Keratinocyte (primary cell): ENCODE measurements around the gene PRKAG1. TPM values are rescaled to one million over a fixed set of nuclear protein-coding genes. Genes with fewer than 3 reads are reported as not detected.
"Not testable (repeated sequence)": the region's sequence is repeated elsewhere in the genome, so short reads cannot be mapped to it uniquely, and the experiment has no call there.

Experiments
- DNase-seq: peaks from one replicate; pipeline ENCODE4 v3.0.0-alpha.2; 2011; ENCODE audit warnings: low read depth, missing footprints, low spot score
- FAIRE-seq: peaks from 2 replicates; lab custom pipeline; 2011; peaks lifted over from hg19 to GRCh38; lab: Jason Lieb, UNC
- H2AFZ ChIP-seq: 2 replicates; pipeline ENCODE4 v1.6.0; 2012; ENCODE audit warnings: low read length, control low read depth, inconsistent platforms; ENCODE audit not compliant: control insufficient read depth
- H3K27ac ChIP-seq: 2 replicates; pipeline ENCODE4 v1.5.1; 2011; ENCODE audit warnings: low read length; ENCODE audit not compliant: control insufficient read depth, insufficient read depth
- H3K27me3 ChIP-seq: 3 replicates; pipeline ENCODE4 v1.6.0; 2011; ENCODE audit warnings: low read length; ENCODE audit not compliant: control insufficient read depth, insufficient read depth; ENCODE audit errors: extremely low read depth
- H3K36me3 ChIP-seq, 2 experiments: 2 replicates in 1 of 2; 3 replicates in 1 of 2; pipeline ENCODE4 v1.5.1; 2011; ENCODE audit warnings: low read length in 2 of 2, mild to moderate bottlenecking in 1 of 2; ENCODE audit not compliant: control insufficient read depth in 2 of 2, insufficient read depth in 2 of 2; ENCODE audit errors: extremely low read depth in 1 of 2
- H3K4me1 ChIP-seq: 3 replicates; pipeline ENCODE4 v1.5.1; 2011; ENCODE audit warnings: low read length; ENCODE audit not compliant: control insufficient read depth, insufficient read depth; ENCODE audit errors: extremely low read depth
- H3K4me2 ChIP-seq: 3 replicates; pipeline ENCODE4 v1.6.0; 2011; ENCODE audit warnings: low read depth, low read length; ENCODE audit not compliant: control insufficient read depth, insufficient read depth; ENCODE audit errors: extremely low read depth
- H3K4me3 ChIP-seq, 3 experiments: fragments of 200-600 bp in 1 of 3; sonication (generic) in 1 of 3; 2 replicates in 2 of 3; 3 replicates in 1 of 3; pipeline ENCODE4 v1.5.1; 2011 to 2016; ENCODE audit warnings: low read length in 3 of 3, mild to moderate bottlenecking in 3 of 3, control low read depth in 2 of 3, inconsistent platforms in 1 of 3, low read depth in 1 of 3, mixed read lengths in 1 of 3, mixed run types in 1 of 3, moderate library complexity in 1 of 3; ENCODE audit not compliant: control insufficient read depth in 2 of 3, insufficient read depth in 2 of 3; ENCODE audit errors: extremely low read depth in 1 of 3
- H3K79me2 ChIP-seq: 2 replicates; pipeline ENCODE4 v1.6.0; 2012; ENCODE audit warnings: low read length; ENCODE audit not compliant: control insufficient read depth, insufficient read depth
- H3K9ac ChIP-seq: 3 replicates; pipeline ENCODE4 v1.6.0; 2011; ENCODE audit warnings: low read length; ENCODE audit not compliant: control insufficient read depth, insufficient read depth; ENCODE audit errors: extremely low read depth
- H3K9me1 ChIP-seq: 3 replicates; pipeline ENCODE4 v1.6.0; 2011; ENCODE audit warnings: low read length; ENCODE audit not compliant: control insufficient read depth, insufficient read depth; ENCODE audit errors: extremely low read depth
- H3K9me3 ChIP-seq: 2 replicates; pipeline ENCODE4 v1.5.1; 2012; ENCODE audit warnings: low read depth, low read length; ENCODE audit not compliant: control insufficient read depth
- H4K20me1 ChIP-seq: 3 replicates; pipeline ENCODE4 v1.6.0; 2011; ENCODE audit warnings: low read length; ENCODE audit not compliant: control insufficient read depth, insufficient read depth; ENCODE audit errors: extremely low read depth
- EZH2 ChIP-seq: IDR thresholded peaks from one replicate; pipeline ENCODE4 v1.6.1; 2012; ENCODE audit warnings: inconsistent platforms, mild to moderate bottlenecking, low read length, moderate library complexity
- dilution Hi-C: fragments of 300-500 bp; cut with MboI; formaldehyde crosslinking; loops from one replicate; pipeline ENCODE4 v1.7.0; 2020; ENCODE audit warnings: low sequenced_read_pairs; ENCODE audit not compliant: extremely low pct_ligation_motif_present
- polyA plus RNA-seq, 5 experiments: library from polyadenylated mRNA; depleted of rRNA in 3 of 5; stranded (reverse) in 3 of 5; stranded (forward) in 1 of 5; unstranded in 1 of 5; fragments of >200 nt; gene quantifications; 1 replicate in 1 of 5; 2 replicates in 3 of 5; 3 replicates in 1 of 5; pipeline versions ENCODE4 v1.2.1 to v1.2.3, GENCODE V29; 2011 to 2012; ENCODE audit warnings: missing spikeins in 2 of 5, low read depth in 1 of 5, low replicate concordance in 1 of 5
- TF ChIP-seq, protein P1 (sequence below), 3 experiments: IDR thresholded peaks in 1 of 3; conservative IDR thresholded peaks in 1 of 3; optimal IDR thresholded peaks in 1 of 3; 2 replicates in 2 of 3; 3 replicates in 1 of 3; pipeline versions ENCODE3 to v1.5.1; 2011; ENCODE audit warnings: low read length in 3 of 3, mild to moderate bottlenecking in 3 of 3, moderate library complexity in 2 of 3, control low read depth in 1 of 3, inconsistent platforms in 1 of 3; ENCODE audit not compliant: insufficient read depth in 2 of 3; ENCODE audit errors: extremely low read depth in 1 of 3

Gene PRKAG1
- polyA plus RNA-seq, 1 donor (not counting 4 experiments of a cell fraction or from before 2014, with no cell fraction given), result 125 TPM

DNA sequence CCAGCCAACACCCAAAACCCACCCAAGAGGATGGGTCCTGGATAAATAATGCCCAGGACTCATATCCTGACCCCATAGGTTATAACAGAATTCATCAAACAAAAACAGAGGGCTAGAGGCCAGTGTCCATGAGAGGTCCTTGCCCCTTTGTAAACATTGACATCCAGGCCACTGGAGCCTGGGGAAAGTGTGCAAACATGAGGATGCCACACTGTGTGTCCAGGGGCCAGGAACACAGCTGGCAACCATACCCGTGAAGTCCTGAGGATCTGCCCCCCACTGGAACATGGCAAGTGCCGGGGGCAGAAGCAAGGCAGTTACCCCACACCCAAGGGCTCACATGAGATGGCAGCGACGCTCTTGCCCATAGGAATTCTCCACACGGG lies 46.2 kb upstream of the PRKAG1 start:
- Histone ChIP-seq H4K20me1 (no peaks in the 10 kb centered on the region), H3K4me3 (no peak overlapping the region), H3K4me1 (peaks cover 4% of the 10 kb centered on the region), H3K9ac (no peak overlapping the region), H3K4me2 (no peak overlapping the region), H3K9me3 (no peaks in the 10 kb centered on the region), H3K27ac (no peak overlapping the region), H3K79me2 (peaks cover 13% of the 10 kb centered on the region), H2AFZ (no peak overlapping the region), H3K36me3 (no peaks in the 10 kb centered on the region), H3K27me3 (no peaks in the 10 kb centered on the region), H3K9me1 (no peaks in the 10 kb centered on the region)
- no peak for DNase-seq
- TF ChIP-seq, protein P1, sequence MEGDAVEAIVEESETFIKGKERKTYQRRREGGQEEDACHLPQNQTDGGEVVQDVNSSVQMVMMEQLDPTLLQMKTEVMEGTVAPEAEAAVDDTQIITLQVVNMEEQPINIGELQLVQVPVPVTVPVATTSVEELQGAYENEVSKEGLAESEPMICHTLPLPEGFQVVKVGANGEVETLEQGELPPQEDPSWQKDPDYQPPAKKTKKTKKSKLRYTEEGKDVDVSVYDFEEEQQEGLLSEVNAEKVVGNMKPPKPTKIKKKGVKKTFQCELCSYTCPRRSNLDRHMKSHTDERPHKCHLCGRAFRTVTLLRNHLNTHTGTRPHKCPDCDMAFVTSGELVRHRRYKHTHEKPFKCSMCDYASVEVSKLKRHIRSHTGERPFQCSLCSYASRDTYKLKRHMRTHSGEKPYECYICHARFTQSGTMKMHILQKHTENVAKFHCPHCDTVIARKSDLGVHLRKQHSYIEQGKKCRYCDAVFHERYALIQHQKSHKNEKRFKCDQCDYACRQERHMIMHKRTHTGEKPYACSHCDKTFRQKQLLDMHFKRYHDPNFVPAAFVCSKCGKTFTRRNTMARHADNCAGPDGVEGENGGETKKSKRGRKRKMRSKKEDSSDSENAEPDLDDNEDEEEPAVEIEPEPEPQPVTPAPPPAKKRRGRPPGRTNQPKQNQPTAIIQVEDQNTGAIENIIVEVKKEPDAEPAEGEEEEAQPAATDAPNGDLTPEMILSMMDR (optimal IDR thresholded peaks at IDR 0.05 in 1 of 3, IDR thresholded peaks at IDR 0.05 in 1 of 3, conservative IDR thresholded peaks at IDR 0.05 in 1 of 3; ENCODE audit: extremely low read depth in 1 of 3, insufficient read depth in 2 of 3, low read length in 3 of 3), result no peak
- no peak for TF ChIP-seq EZH2
- no peak for FAIRE-seq
- dilution Hi-C loops, result no loop called here

DNA sequence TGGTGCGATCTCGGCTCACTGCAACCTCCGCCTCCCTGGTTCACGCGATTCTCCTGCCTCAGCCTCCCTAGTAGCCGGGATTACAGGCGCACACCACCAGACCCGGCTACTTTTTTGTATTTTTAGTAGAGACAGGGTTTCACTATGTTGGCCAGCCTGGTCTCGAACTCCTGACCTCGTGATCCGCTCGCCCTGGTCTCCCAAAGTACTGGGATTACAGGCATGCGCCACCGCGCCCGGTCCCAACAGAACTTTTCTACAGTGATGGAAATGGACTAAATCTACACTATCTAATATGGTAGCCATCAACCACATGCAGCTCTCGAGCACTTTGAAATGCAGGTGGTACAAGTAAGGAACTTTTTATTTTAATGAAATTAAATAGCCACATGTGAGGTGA lies 43.3 kb upstream of the PRKAG1 start:
- DNase-seq, H2AFZ ChIP-seq, FAIRE-seq, H3K9me3 ChIP-seq, H3K9ac ChIP-seq, H3K27me3 ChIP-seq, dilution Hi-C loops, H4K20me1 ChIP-seq, H3K36me3 ChIP-seq, H3K4me3 ChIP-seq, H3K27ac ChIP-seq, H3K4me2 ChIP-seq, H3K9me1 ChIP-seq: not testable (repeated sequence)
- Histone ChIP-seq H3K4me1 (peaks cover 17% of the 10 kb centered on the region), H3K79me2 (peaks cover 42% of the 10 kb centered on the region)

DNA sequence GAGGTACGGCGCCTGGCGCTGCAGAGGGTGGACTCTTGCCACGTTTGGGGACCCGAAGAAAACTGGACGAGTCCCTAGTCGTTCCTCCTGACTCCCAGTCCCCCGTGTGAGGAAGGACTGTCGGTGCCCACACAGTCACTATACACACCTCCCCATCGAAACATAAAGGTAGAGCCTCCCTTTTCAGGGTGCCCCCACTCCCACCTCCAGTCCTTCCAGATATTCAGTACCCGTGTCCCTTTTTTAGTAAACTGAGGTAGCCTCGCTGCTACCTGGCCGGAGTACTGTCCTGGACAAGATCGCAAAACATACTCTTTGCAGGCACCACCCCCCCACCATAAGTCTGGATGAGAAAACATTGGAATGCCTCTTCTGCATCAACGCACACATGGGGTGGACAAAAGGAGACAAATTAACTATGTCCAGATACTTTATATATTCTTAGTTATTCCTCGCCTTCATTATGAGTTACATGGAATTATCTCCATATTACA lies 42.6 kb upstream of the PRKAG1 start:
- H3K27ac ChIP-seq, result peak overlapping the region; percentile 94
- DNase-seq, result no peak
- peak overlapping the region; percentile 96 for H3K4me2 ChIP-seq
- peak overlapping the region; percentile 97 for H3K9ac ChIP-seq
- no peaks in the 10 kb centered on the region for H3K36me3 ChIP-seq
- no peak for TF ChIP-seq EZH2
- TF ChIP-seq, protein P1 (optimal IDR thresholded peaks at IDR 0.05 in 1 of 3, IDR thresholded peaks at IDR 0.05 in 1 of 3, conservative IDR thresholded peaks at IDR 0.05 in 1 of 3; ENCODE audit: extremely low read depth in 1 of 3, insufficient read depth in 2 of 3, low read length in 3 of 3), result no peak
- H2AFZ ChIP-seq, result peak overlapping the region; percentile 98
- H3K9me1 ChIP-seq, result no peaks in the 10 kb centered on the region
- FAIRE-seq, result no peak
- H3K4me3 ChIP-seq, result peak overlapping the region; percentile 85 to 98 (median 87)
- no peaks in the 10 kb centered on the region for H3K9me3 ChIP-seq
- dilution Hi-C loops, result no loop called here
- peaks cover 49% of the 10 kb centered on the region for H3K79me2 ChIP-seq
- H4K20me1 ChIP-seq, result peaks cover 12% of the 10 kb centered on the region
- H3K27me3 ChIP-seq, result no peaks in the 10 kb centered on the region
- H3K4me1 ChIP-seq, result peaks cover 24% of the 10 kb centered on the region
